GM19468 (cell line): ENCODE results near the gene LSM12.
"Not testable (repeated sequence)": the region's sequence is repeated elsewhere in the genome, so short reads cannot be mapped to it uniquely, and the experiment has no call there.

ENCODE experiments used
- ATAC-seq: cut with Tn5 transposase; IDR thresholded peaks from one replicate; pipeline ENCODE4 v1.9.1; 2021; ENCODE audit warnings: mild to moderate bottlenecking, moderate library complexity, moderate number of reproducible peaks; ENCODE audit not compliant: unreplicated experiment; ENCODE audit errors: extremely low read depth

The LSM12 gene

GRCh38 chr17:43998552-43998951 is 67.9 kb downstream of the LSM12 start:
- ATAC-seq: no peak

GRCh38 chr17:43997180-43997579 is 69.3 kb downstream of the LSM12 start:
- ATAC-seq: not testable (repeated sequence)

GRCh38 chr17:43995150-43995471 is 71.4 kb downstream of the LSM12 start:
- no peak for ATAC-seq

GRCh38 chr17:43994272-43995149 is 72.0 kb downstream of the LSM12 start:
- no peak for ATAC-seq

- ATAC-seq: no peak
Observed at GRCh38 chr17:43992641-43993040, 73.8 kb downstream of the LSM12 start.

GRCh38 chr17:43988301-43988700 is 78.2 kb downstream of the LSM12 start:
- ATAC-seq: no peak

GRCh38 chr17:43987131-43988021 is 79.1 kb downstream of the LSM12 start:
- ATAC-seq: no peak

GRCh38 chr17:43986225-43986981 is 80.1 kb downstream of the LSM12 start:
- ATAC-seq: no peak

GRCh38 chr17:43984521-43984920 is 82.0 kb downstream of the LSM12 start:
- no peak for ATAC-seq
